HEK293T (cell line): ENCODE results near the gene IL17RD.

Source experiments
- CTCF ChIA-PET: fragments of 350-600 bp; formaldehyde crosslinking; extraction: SDS; loops from one replicate; lab custom pipeline; 2021; ENCODE audit warnings: antibody characterized with exemption, inconsistent platforms; lab: Yijun Ruan, JAX
- POLR2A ChIA-PET: fragments of 350-600 bp; formaldehyde crosslinking; extraction: SDS; loops from one replicate; lab custom pipeline; 2020; ENCODE audit warnings: antibody characterized with exemption, inconsistent platforms; lab: Yijun Ruan, JAX
- DNase-seq: peaks from one replicate; pipeline ENCODE4 v3.0.0; 2012; ENCODE audit warnings: mixed read lengths; ENCODE audit errors: extremely low spot score
- ARNT ChIP-seq: fragments of 450-650 bp; IDR thresholded peaks from 2 replicates; pipeline ENCODE4 v1.6.1; 2017; ENCODE audit warnings: mild to moderate bottlenecking
- BHLHE40 ChIP-seq: fragments of 450-650 bp; IDR thresholded peaks from 2 replicates; pipeline ENCODE4 v1.6.1; 2016; ENCODE audit warnings: mild to moderate bottlenecking, moderate library complexity, borderline replicate concordance
- CTBP1 ChIP-seq: fragments of 450-650 bp; IDR thresholded peaks from 2 replicates; pipeline ENCODE4 v1.6.1; 2016; ENCODE audit warnings: borderline replicate concordance
- ELF4 ChIP-seq: fragments of 450-650 bp; IDR thresholded peaks from 2 replicates; pipeline ENCODE4 v1.6.1; 2017; ENCODE audit warnings: antibody characterized with exemption
- FOXA1 ChIP-seq: fragments of 450-650 bp; IDR thresholded peaks from 2 replicates; pipeline ENCODE4 v1.6.1; 2016; ENCODE audit warnings: mild to moderate bottlenecking
- FOXK2 ChIP-seq: fragments of 450-650 bp; IDR thresholded peaks from 2 replicates; pipeline ENCODE4 v1.6.1; 2016; ENCODE audit warnings: mild to moderate bottlenecking
- FOXM1 ChIP-seq: fragments of 450-650 bp; IDR thresholded peaks from 2 replicates; pipeline ENCODE4 v1.6.1; 2017; ENCODE audit warnings: mild to moderate bottlenecking, borderline replicate concordance
- HDGF ChIP-seq: fragments of 450-650 bp; IDR thresholded peaks from 2 replicates; pipeline ENCODE4 v1.6.1; 2017; ENCODE audit warnings: antibody characterized with exemption, borderline replicate concordance
- L3MBTL2 ChIP-seq: fragments of 450-650 bp; conservative IDR thresholded peaks from 2 replicates; pipeline ENCODE4 v1.6.1; 2016; ENCODE audit warnings: mild to moderate bottlenecking
- LEF1 ChIP-seq: fragments of 450-650 bp; IDR thresholded peaks from 2 replicates; pipeline ENCODE4 v1.6.1; 2017; ENCODE audit warnings: mild to moderate bottlenecking, borderline replicate concordance
- NFRKB ChIP-seq: fragments of 450-650 bp; IDR thresholded peaks from 2 replicates; pipeline ENCODE4 v1.6.1; 2016; ENCODE audit warnings: mild to moderate bottlenecking, moderate library complexity
- SP1 ChIP-seq: fragments of 450-650 bp; IDR thresholded peaks from 2 replicates; pipeline ENCODE4 v1.6.1; 2017
- SUZ12 ChIP-seq: fragments of 450-650 bp; IDR thresholded peaks from 2 replicates; pipeline ENCODE4 v1.6.1; 2016; ENCODE audit warnings: mild to moderate bottlenecking
- TARDBP ChIP-seq: fragments of 450-650 bp; IDR thresholded peaks from 2 replicates; pipeline ENCODE4 v1.6.1; 2016
- ZNF384 ChIP-seq: fragments of 450-650 bp; IDR thresholded peaks from 2 replicates; pipeline ENCODE4 v1.6.1; 2016
- TF ChIP-seq, protein P1 (sequence below): fragments of 450-650 bp; IDR thresholded peaks from 2 replicates; pipeline ENCODE4 v1.6.1; 2016

IL17RD gene

DNA sequence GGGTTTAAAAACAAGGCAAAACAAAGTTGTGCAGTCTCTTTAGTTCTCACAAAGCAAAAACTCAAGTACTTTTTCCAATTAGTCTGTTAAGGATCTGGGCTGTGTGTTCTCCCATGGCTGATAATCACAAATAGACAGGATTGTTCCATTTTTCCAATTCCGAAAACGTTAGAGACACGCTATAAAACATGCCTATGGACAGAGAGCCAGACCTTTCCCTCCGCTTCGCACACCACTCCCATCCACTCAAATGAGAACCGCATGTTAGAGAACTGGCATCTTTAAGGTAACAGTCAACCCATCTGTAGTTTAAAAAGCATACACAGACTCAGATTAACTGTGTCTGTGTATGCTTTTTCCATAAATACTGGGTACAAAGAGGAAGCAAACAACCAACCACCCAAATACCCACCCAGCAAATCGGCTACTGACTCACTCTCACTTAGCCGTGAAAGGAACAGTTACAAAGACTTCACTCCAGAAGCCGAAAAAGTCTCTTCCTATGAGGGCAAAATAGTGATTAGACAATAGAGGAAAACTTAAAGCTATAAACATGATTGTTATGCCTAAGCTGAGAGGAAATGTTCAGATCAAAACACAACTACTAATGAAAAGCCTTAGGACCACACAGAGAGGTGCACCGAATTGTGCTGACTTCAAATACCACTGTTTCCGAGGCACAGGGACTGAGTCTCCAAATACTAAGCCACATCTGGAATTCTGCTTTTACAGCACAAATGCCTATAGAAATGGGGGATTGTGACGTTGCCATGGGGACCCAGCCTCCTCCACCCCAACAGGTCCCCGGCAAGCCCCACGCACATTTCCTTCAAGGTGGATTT is 36.1 kb downstream of the IL17RD start:
- TF ChIP-seq FOXK2 (no peak), ZNF384 (no peak)
- no peak for DNase-seq
- ChIA-PET CTCF (interaction anchor here (0.5 kb wide), 1 partner anchor 696 kb away, joined by 3 read pairs; no protein-coding TSS in a partner anchor), POLR2A (no interaction called here)

DNA sequence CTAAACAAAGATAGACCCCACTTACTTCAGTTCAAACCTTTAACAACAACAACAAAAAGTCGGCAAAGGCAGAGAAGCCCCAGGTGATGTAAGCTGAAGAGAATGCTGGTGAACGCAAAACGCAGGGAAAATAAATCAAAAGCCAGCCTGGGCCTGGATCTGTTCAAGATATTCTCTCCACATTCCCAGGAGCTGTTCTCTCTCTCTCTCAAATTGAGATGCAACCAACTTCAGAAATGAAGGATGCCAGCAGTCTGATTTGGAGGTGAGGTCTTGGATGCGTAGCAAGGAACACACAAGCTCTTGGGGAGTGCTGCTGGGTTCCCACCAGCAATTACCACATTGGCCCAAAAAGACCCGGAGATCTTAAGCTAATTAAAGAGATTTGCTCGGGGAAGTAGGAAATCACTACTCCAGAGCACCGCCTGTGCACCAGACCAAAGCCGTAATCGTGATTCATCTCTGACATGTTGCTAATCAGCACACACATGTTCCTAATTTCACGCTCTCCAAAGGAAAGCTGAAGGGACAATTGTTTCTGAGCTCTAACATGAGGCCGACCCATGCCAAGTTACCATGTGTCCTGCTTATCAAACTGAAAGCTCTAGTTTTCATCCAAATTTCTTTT is 37.1 kb downstream of the IL17RD start:
- POLR2A ChIA-PET: no interaction called here
- no peak for TF ChIP-seq ELF4
- no peak for TF ChIP-seq TARDBP
- no peak for TF ChIP-seq FOXM1
- TF ChIP-seq NFRKB: no peak
- TF ChIP-seq SP1: no peak
- TF ChIP-seq, protein P1, sequence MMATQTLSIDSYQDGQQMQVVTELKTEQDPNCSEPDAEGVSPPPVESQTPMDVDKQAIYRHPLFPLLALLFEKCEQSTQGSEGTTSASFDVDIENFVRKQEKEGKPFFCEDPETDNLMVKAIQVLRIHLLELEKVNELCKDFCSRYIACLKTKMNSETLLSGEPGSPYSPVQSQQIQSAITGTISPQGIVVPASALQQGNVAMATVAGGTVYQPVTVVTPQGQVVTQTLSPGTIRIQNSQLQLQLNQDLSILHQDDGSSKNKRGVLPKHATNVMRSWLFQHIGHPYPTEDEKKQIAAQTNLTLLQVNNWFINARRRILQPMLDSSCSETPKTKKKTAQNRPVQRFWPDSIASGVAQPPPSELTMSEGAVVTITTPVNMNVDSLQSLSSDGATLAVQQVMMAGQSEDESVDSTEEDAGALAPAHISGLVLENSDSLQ: no peak
- no peak for TF ChIP-seq SUZ12
- TF ChIP-seq ARNT: no peak
- no peak for TF ChIP-seq HDGF
- no peak for TF ChIP-seq CTBP1
- TF ChIP-seq ZNF384: no peak
- TF ChIP-seq FOXK2: no peak
- no peak for TF ChIP-seq FOXA1
- no peak for DNase-seq
- CTCF ChIA-PET: no interaction called here

DNA sequence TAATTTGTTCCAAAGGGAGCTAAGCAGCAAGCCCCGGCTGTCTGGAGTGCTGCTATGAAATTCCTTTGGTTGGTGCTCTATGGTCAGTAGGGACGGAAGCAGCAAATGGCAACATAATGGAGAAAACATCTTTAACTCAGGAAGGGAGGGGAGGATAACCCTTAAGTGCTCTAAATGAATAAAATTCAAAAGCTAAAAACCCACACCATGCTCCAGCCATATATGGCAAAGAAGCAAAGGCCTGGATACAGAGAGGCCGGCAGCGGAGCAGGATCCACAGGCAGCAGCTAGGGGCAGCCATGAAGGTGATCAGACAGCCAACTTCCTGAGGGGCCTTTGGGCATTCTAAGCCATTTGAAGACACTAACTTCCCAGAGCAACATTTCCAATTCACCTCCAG is 38.9 kb downstream of the IL17RD start:
- ChIA-PET CTCF (interaction anchor here (0.9 kb wide), 1 partner anchor 15 kb away, joined by 3 read pairs; no protein-coding TSS in a partner anchor), POLR2A (interaction anchor here (0.7 kb wide), 1 partner anchor 8 kb away, joined by 3 read pairs; no protein-coding TSS in a partner anchor)
- DNase-seq: no peak
- no peak for TF ChIP-seq FOXM1
- no peak for TF ChIP-seq ELF4
- no peak for TF ChIP-seq HDGF
- no peak for TF ChIP-seq NFRKB
- TF ChIP-seq, protein P1: no peak
- TF ChIP-seq SUZ12: no peak
- TF ChIP-seq SP1: no peak
- no peak for TF ChIP-seq CTBP1

DNA sequence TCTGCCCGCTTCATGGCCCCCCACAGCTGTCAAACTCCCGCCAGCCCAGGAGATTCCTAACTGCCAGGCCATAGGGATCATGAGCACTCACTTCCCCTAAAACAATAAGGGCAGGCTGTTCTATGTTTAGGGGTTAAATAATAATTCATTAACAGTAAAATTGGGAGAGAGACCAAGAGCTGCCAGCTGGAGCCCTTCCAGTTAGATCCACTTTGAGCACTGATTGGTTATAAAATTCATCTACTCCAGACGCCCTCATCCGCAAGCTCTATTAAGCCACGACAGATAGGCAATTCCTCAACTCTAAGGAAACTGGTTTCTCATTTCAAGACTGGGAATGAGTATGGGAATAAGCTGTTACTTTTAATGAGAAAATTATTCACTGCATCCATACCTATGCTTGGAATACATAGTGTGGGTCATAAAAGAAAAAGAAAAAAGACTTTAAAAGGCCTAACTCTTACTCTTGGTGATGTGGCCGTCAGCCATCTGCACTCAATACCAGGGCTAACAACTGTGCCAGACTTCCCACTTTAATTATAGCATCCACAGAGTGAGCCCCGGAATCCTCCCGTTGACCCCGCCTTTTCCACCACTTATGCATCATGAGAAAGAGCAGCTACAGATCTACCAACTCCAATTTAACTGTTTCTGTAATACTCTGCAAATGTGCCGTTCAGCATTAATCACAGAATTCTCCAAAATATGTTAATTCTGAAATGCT is 44.5 kb downstream of the IL17RD start:
- DNase-seq: no peak
- CTCF ChIA-PET: no interaction called here
- no peak for TF ChIP-seq TARDBP
- no peak for TF ChIP-seq SUZ12
- TF ChIP-seq, protein P1: no peak
- no peak for TF ChIP-seq FOXK2
- no peak for TF ChIP-seq ZNF384
- no peak for TF ChIP-seq FOXM1
- TF ChIP-seq HDGF: no peak
- no peak for TF ChIP-seq FOXA1
- TF ChIP-seq L3MBTL2: no peak
- no peak for TF ChIP-seq BHLHE40
- POLR2A ChIA-PET: no interaction called here

DNA sequence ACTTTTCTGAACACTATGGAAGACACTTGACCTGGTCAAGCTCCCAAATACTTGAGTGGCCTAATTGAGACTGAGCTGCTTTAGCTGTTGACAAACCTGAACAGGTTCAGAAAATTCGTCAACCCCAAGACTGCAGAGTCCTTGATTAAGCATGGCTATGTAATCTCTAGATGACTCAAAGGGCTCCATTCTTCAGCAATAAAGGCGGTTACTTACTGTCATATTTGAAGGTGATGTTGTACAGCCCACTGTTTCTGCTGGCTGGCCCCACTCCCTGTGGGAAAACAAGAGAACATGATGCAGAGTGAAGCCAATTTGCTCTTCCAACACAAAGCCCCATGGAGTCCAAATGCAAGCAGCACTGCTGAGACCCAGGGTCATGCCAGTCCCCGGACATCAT is 45.1 kb downstream of the IL17RD start:
- POLR2A ChIA-PET: no interaction called here
- DNase-seq: no peak
- no peak for TF ChIP-seq CTBP1
- TF ChIP-seq LEF1: no peak
- TF ChIP-seq NFRKB: no peak
- no peak for TF ChIP-seq SP1
- no peak for TF ChIP-seq SUZ12
- TF ChIP-seq ARNT: no peak
- no peak for TF ChIP-seq TARDBP
- no peak for TF ChIP-seq FOXA1
- TF ChIP-seq ELF4: no peak
- no peak for TF ChIP-seq FOXM1
- TF ChIP-seq BHLHE40: no peak
- TF ChIP-seq L3MBTL2: no peak
- no peak for TF ChIP-seq FOXK2
- TF ChIP-seq, protein P1: no peak
- no peak for TF ChIP-seq HDGF
- TF ChIP-seq ZNF384: no peak
- CTCF ChIA-PET: no interaction called here
